Activated CD4-positive, alpha-beta T cell treated with anti-CD3 and anti-CD28 coated beads, Interleukin-2, Interleukin-4, amounts not matched to agents 100 ng/mL and 50 ng/mL, durations not matched to agents 16 hours and 8 hours (primary cell): ENCODE results near the gene IGF1R.

Experiments used
- DNase-seq: peaks from one replicate; pipeline ENCODE4 v3.0.0-alpha.2; 2020; ENCODE audit warnings: low spot score

Gene IGF1R

GRCh38 chr15:98776607-98777281, 128.4 kb downstream of the IGF1R start:
- no peak for DNase-seq

- DNase-seq, result no peak
These were observed 129.1 kb downstream of the IGF1R start for GRCh38 chr15:98777426-98777825.

- DNase-seq, result no peak
These were observed 130.1 kb downstream of the IGF1R start for GRCh38 chr15:98778263-98778959.

GRCh38 chr15:98778960-98779359, 130.6 kb downstream of the IGF1R start:
- DNase-seq, result no peak

- DNase-seq, result peak; percentile 74
These were observed 131.2 kb downstream of the IGF1R start for GRCh38 chr15:98779463-98780071.

DNA sequence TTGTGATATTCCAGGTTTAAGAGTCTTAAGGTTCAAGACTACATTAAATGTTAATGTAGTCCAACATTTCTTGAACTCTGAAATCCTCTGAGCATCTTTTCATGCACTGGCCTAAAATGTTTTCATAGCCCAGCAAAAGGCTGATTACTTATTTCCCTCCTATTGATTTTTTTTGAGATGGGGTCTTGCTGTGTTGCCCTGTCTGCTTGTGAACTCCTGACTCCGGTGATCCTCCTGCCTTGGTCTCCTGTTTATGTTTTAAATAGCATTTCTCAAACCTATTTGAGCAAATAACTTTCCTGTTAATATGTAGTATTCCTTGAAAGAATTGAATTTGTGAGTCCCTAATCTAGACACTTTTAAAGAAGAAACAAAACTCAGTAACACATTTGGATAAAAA, 133.5 kb downstream of the IGF1R start:
- DNase-seq, result no peak

- no peak for DNase-seq
These were observed 134.5 kb downstream of the IGF1R start for GRCh38 chr15:98782801-98783200.

GRCh38 chr15:98785431-98785806, 137.1 kb downstream of the IGF1R start:
- DNase-seq, result no peak

GRCh38 chr15:98785807-98786621, 137.7 kb downstream of the IGF1R start:
- peak; percentile 14 for DNase-seq

GRCh38 chr15:98786717-98787116, 138.4 kb downstream of the IGF1R start:
- DNase-seq, result no peak

DNA sequence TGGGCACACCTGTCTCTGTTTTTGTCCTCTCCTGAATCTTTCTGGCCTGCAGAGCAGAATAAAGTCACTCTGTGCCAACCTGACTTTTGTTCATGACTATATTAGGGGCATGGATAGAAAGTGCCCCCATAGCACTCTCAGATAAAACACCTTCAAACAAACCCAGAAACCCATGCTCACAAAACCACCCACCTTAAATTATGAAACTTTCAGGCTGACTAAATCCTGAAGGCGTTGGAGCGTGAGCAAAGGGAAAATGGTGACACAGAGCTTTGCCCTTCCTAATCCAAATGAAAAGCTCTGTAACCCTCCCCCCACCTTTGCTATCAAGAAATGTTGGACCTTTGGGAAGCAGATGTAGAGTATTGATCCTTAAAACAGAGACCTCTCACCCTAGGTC, 138.9 kb downstream of the IGF1R start:
- no peak for DNase-seq

- DNase-seq, result no peak
These were observed 139.8 kb downstream of the IGF1R start for GRCh38 chr15:98787936-98788757.

GRCh38 chr15:98789020-98789419, 140.7 kb downstream of the IGF1R start:
- DNase-seq, result no peak

- no peak for DNase-seq
These were observed 141.9 kb downstream of the IGF1R start for GRCh38 chr15:98790270-98790669.

- DNase-seq, result no peak
These were observed 142.8 kb downstream of the IGF1R start for GRCh38 chr15:98791046-98791701.

- DNase-seq, result no peak
These were observed 143.8 kb downstream of the IGF1R start for GRCh38 chr15:98792117-98792516.

DNA sequence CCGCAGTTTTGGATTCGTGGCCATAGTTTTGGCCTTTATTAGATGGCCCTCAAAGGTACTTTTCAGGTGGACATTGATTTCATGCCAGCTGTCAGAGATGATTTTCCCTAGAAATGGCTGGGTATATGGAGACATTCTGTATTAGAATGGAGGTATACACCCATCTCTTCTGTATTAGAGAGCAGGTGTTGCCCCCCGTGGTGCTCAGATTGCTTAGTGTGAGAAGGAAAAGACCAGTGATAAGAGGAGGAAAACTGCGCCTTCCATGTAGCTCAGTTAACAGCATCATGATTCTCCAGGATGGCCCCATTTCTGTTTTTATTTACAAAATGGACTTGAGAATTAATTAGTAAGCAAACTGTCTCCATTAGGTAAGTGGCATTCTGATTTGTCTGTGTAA, 145.9 kb downstream of the IGF1R start:
- DNase-seq, result no peak

GRCh38 chr15:98794748-98795147, 146.4 kb downstream of the IGF1R start:
- DNase-seq, result no peak

- no peak for DNase-seq
These were observed 147.6 kb downstream of the IGF1R start for GRCh38 chr15:98795980-98796379.

- DNase-seq, result no peak
These were observed 148.5 kb downstream of the IGF1R start for GRCh38 chr15:98796685-98797357.
